MCF 10A (cell line): ENCODE results near the gene SLC5A6. TPM values are rescaled to one million over a fixed set of nuclear protein-coding genes. Genes with fewer than 3 reads are reported as not detected.

Source experiments
- BruUV-seq: library from RNA; stranded (reverse); fragments of 400-500 nt; replicated peaks from 2 replicates; lab custom pipeline; 2021; lab: Mats Ljungman, UMichigan
- CTCF ChIA-PET: fragments of 300-600 bp; sonication (Branson Sonifier 250); formaldehyde crosslinking; extraction: SDS; loops from one replicate; lab custom pipeline; 2021; ENCODE audit warnings: antibody characterized with exemption, inconsistent platforms; lab: Yijun Ruan, JAX
- POLR2A ChIA-PET: fragments of 300-600, 350-650 bp; sonication (Branson Sonifier 250); formaldehyde crosslinking; extraction: SDS; loops from one replicate; lab custom pipeline; 2020; ENCODE audit warnings: antibody characterized with exemption, inconsistent platforms; lab: Yijun Ruan, JAX
- DNase-seq: peaks from one replicate; pipeline ENCODE4 v3.0.0-alpha.2; 2018; ENCODE audit not compliant: unreplicated experiment
- H3K27ac Mint-ChIP-seq: one replicate; pipeline ENCODE4 v1.8.0; 2022; ENCODE audit warnings: mild to moderate bottlenecking, low read depth, mixed read lengths; ENCODE audit not compliant: unreplicated experiment
- H3K27me3 Mint-ChIP-seq: one replicate; pipeline ENCODE4 v1.8.0; 2022; ENCODE audit warnings: mixed read lengths; ENCODE audit not compliant: insufficient read depth, unreplicated experiment
- H3K36me3 Mint-ChIP-seq: one replicate; pipeline ENCODE4 v1.8.0; 2022; ENCODE audit warnings: mild to moderate bottlenecking, moderate library complexity, mixed read lengths; ENCODE audit not compliant: insufficient read depth, unreplicated experiment
- H3K4me1 Mint-ChIP-seq: one replicate; pipeline ENCODE4 v1.8.0; 2022; ENCODE audit warnings: mixed read lengths; ENCODE audit not compliant: insufficient read depth, unreplicated experiment
- H3K4me3 Mint-ChIP-seq: one replicate; pipeline ENCODE4 v1.8.0; 2022; ENCODE audit warnings: mild to moderate bottlenecking, moderate library complexity, mixed read lengths; ENCODE audit not compliant: unreplicated experiment
- H3K9me3 Mint-ChIP-seq: one replicate; pipeline ENCODE4 v1.8.0; 2022; ENCODE audit warnings: mixed read lengths; ENCODE audit not compliant: unreplicated experiment
- intact Hi-C: fragments of 100-400 bp; cut with micrococcal nuclease; formaldehyde crosslinking; loops from 2 replicates; pipeline ENCODE4 v1.14.1; 2022
- total RNA-seq: library from RNA; stranded (reverse); gene quantifications from 2 replicates; pipeline ENCODE4 v1.2.3, GENCODE V29; 2022
- TF ChIP-seq, protein P1 (sequence below): fragments of 200-600 bp; IDR thresholded peaks from one replicate; pipeline ENCODE4 v1.8.0; 2022; ENCODE audit warnings: antibody characterized with exemption, mild to moderate bottlenecking; ENCODE audit not compliant: unreplicated experiment

Gene SLC5A6
- total RNA-seq, 1 experiment from 2014 or later: 25.9 TPM

DNA sequence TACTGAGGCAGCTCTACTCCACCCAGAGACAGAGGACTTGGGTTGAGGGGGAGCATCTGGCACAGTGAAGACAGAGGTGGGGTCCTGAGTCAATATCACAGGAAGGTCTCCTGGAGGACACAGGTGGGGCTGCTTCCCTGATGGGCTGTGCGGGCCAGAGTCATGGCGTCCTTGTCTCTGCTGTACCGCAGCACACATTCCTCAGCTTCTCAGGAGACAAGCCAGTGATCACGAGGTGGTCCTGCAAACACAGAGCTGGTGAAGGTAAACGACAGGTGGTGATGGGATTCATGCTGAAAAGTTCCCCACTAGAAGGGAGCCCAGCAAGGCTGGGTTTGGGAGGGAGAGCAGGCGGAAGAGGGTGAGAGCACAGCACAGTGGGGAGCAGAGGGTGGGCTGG lies 53.6 kb downstream of the SLC5A6 start:
- Mint-ChIP-seq H3K27ac (no peak overlapping the region), H3K4me1 (no peaks in the 10 kb centered on the region), H3K36me3 (no peaks in the 10 kb centered on the region), H3K27me3 (no peaks in the 10 kb centered on the region), H3K4me3 (no peak overlapping the region), H3K9me3 (no peaks in the 10 kb centered on the region)
- DNase-seq: no peak
- ChIA-PET CTCF (interaction anchor here (0.6 to 3.2 kb wide), 3 partner anchors 12 to 1601 kb away, joined by 3 to 14 read pairs (median 4); no protein-coding TSS in a partner anchor), POLR2A (interaction anchor here (0.6 kb wide), 1 partner anchor 24 kb away, joined by 4 read pairs; the partner anchor contains the start of gene PREB)
- intact Hi-C loops: no loop called here
- BruUV-seq: no TSS peak
- TF ChIP-seq, protein P1, sequence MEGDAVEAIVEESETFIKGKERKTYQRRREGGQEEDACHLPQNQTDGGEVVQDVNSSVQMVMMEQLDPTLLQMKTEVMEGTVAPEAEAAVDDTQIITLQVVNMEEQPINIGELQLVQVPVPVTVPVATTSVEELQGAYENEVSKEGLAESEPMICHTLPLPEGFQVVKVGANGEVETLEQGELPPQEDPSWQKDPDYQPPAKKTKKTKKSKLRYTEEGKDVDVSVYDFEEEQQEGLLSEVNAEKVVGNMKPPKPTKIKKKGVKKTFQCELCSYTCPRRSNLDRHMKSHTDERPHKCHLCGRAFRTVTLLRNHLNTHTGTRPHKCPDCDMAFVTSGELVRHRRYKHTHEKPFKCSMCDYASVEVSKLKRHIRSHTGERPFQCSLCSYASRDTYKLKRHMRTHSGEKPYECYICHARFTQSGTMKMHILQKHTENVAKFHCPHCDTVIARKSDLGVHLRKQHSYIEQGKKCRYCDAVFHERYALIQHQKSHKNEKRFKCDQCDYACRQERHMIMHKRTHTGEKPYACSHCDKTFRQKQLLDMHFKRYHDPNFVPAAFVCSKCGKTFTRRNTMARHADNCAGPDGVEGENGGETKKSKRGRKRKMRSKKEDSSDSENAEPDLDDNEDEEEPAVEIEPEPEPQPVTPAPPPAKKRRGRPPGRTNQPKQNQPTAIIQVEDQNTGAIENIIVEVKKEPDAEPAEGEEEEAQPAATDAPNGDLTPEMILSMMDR: no peak

DNA sequence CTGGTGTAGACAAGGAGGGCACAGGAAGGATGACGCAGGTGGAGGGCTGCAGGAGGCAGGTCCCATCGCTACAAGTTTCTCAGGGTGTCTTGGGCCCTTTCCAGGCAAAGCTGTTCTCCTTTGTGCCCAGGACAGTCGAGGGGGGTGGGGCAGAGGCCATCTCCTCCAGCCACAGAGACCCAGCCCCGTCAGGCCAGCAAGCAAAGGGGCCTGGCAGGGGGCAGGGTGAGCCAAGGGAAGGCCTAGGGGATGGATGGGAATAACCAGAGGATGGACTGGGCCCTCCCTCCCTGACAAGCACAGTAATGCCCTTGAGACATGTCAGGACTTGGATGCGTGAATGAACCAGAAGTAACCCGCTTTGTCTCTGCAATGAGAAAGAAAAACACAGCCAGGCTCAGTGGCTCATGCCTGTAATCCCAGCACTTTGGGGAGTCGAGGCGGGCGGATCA lies 57.0 kb downstream of the SLC5A6 start:
- peak; percentile 25 for DNase-seq
- ChIA-PET CTCF (interaction anchor here (0.5 to 1.5 kb wide), 3 partner anchors 15 to 36 kb away, joined by 3 to 4 read pairs (median 3); no protein-coding TSS in a partner anchor), POLR2A (no interaction called here)
- TF ChIP-seq, protein P1: no peak
- Mint-ChIP-seq H3K4me1 (no peaks in the 10 kb centered on the region), H3K27me3 (no peaks in the 10 kb centered on the region), H3K36me3 (no peaks in the 10 kb centered on the region), H3K27ac (no peak overlapping the region), H3K9me3 (no peaks in the 10 kb centered on the region), H3K4me3 (no peak overlapping the region)
- BruUV-seq: no TSS peak
- intact Hi-C loops: no loop called here

DNA sequence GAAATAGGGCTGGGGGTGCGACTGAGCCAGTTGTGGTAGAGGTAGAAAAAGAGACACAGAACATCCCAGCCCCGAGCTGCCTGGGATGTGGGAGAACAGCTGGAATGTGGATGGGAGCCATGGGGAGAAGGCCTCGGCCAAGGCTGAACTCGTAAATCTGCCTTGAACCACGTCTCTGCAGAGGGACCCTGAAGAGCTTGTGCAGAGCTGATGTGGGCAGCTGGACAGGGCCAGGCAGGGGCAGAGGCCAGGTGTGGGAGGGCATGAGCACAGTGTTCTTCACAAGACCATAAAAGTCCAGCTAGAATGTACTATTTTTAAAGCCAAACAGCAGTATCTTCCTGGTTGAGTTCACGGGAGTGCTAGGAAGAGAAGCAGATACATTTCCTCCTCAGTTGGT lies 57.6 kb downstream of the SLC5A6 start:
- POLR2A ChIA-PET: no interaction called here
- no peak for DNase-seq
- no peaks in the 10 kb centered on the region for H3K9me3 Mint-ChIP-seq
- BruUV-seq: no TSS peak
- H3K36me3 Mint-ChIP-seq: no peaks in the 10 kb centered on the region
- no peak overlapping the region for H3K4me3 Mint-ChIP-seq
- TF ChIP-seq, protein P1: no peak
- intact Hi-C loops: no loop called here
- CTCF ChIA-PET: interaction anchor here (0.5 to 1.5 kb wide), 4 partner anchors 15 to 125 kb away, joined by 3 to 4 read pairs (median 4); no protein-coding TSS in a partner anchor
- no peaks in the 10 kb centered on the region for H3K4me1 Mint-ChIP-seq
- no peaks in the 10 kb centered on the region for H3K27me3 Mint-ChIP-seq
- H3K27ac Mint-ChIP-seq: no peak overlapping the region

DNA sequence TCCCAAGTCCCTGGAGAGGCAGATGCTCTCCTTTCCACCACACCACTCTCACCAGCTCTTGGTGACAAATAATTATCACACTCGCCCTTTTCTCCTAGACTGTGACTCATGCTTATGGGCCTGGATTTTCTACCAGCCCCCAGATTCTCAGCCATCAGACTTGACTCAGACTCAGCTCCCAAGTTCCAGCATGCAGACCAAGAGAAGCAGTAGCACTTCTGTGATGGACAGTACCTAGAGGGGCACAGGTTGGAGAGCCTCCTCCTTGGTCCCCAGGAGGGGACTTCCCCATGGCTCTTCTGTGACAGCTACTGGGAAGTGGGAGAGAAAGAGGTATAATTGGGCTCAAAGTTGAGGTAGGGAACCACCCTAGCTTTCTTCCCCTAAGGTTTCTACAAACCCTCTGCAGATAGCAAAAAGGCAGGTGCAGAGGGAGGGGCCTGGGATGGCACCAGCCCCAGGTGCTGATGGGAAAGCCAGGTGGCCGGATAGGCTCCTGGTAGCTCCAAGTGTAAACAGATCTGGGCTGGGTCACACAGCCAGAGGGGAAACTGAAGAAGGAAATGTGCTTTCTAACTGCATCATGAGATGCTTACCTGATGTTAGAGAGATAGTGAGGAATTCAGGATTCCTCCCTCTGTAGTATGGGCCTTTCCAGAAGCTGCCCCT lies 59.1 kb downstream of the SLC5A6 start:
- H3K36me3 Mint-ChIP-seq: no peaks in the 10 kb centered on the region
- no TSS peak for BruUV-seq
- no peak overlapping the region for H3K4me3 Mint-ChIP-seq
- no peak overlapping the region for H3K27ac Mint-ChIP-seq
- peak; percentile 18 for DNase-seq
- H3K27me3 Mint-ChIP-seq: no peaks in the 10 kb centered on the region
- intact Hi-C loops: no loop called here
- H3K4me1 Mint-ChIP-seq: no peaks in the 10 kb centered on the region
- ChIA-PET CTCF (interaction anchor here (0.6 to 1.9 kb wide), 3 partner anchors 17 to 200 kb away, joined by 3 to 6 read pairs (median 3); no protein-coding TSS in a partner anchor), POLR2A (interaction anchor here (0.6 to 1.1 kb wide), 2 partner anchors 25 to 27 kb away, joined by 3 read pairs; no protein-coding TSS in a partner anchor)
- TF ChIP-seq, protein P1: no peak
- no peaks in the 10 kb centered on the region for H3K9me3 Mint-ChIP-seq
